D341Med (cell line): ENCODE measurements around the gene SNF8.
"Not testable (repeated sequence)": the region's sequence is repeated elsewhere in the genome, so short reads cannot be mapped to it uniquely, and the experiment has no call there.

Experiments
- DNase-seq: peaks from one replicate; pipeline ENCODE4 v3.0.0; 2012; ENCODE audit warnings: low spot score

Gene SNF8

GRCh38 chr17:48944515-48945260, at the start of gene SNF8:
SNF8 (minus strand) TSS chr17:48944842; CDS start chr17:48944734, 108 bp downstream.
- peak; percentile 100 for DNase-seq

GRCh38 chr17:48993951-48994350, 49.3 kb upstream of the SNF8 start:
- DNase-seq = no peak

GRCh38 chr17:48993305-48993704, 48.7 kb upstream of the SNF8 start:
- no peak for DNase-seq

GRCh38 chr17:48992444-48992843, 47.8 kb upstream of the SNF8 start:
- DNase-seq = no peak

- DNase-seq = no peak
These were observed 46.3 kb upstream of the SNF8 start for GRCh38 chr17:48990882-48991357.

GRCh38 chr17:48989100-48989499, 44.5 kb upstream of the SNF8 start:
- no peak for DNase-seq

- DNase-seq = peak; percentile 19
These were observed 41.0 kb upstream of the SNF8 start for GRCh38 chr17:48985436-48986245.

- no peak for DNase-seq
These were observed 37.4 kb upstream of the SNF8 start for GRCh38 chr17:48981927-48982539.

- DNase-seq = no peak
These were observed 29.2 kb upstream of the SNF8 start for GRCh38 chr17:48973806-48974205.

- DNase-seq = no peak
These were observed 28.1 kb upstream of the SNF8 start for GRCh38 chr17:48972749-48973097.

- no peak for DNase-seq
These were observed 26.4 kb upstream of the SNF8 start for GRCh38 chr17:48970865-48971687.

- peak; percentile 48 for DNase-seq
These were observed 25.6 kb upstream of the SNF8 start for GRCh38 chr17:48970224-48970623.

GRCh38 chr17:48961516-48962233, 17.0 kb upstream of the SNF8 start:
- DNase-seq = no peak

- no peak for DNase-seq
These were observed 16.3 kb upstream of the SNF8 start for GRCh38 chr17:48960834-48961515.

- DNase-seq = no peak
These were observed 9.7 kb upstream of the SNF8 start for GRCh38 chr17:48954300-48954755.

- no peak for DNase-seq
These were observed 8.3 kb upstream of the SNF8 start for GRCh38 chr17:48952904-48953303.

GRCh38 chr17:48951572-48951971, 6.9 kb upstream of the SNF8 start:
- no peak for DNase-seq

- DNase-seq = not testable (repeated sequence)
These were observed 614 bp upstream of the SNF8 start for GRCh38 chr17:48945261-48945651.

GRCh38 chr17:48933035-48933434, 11.6 kb downstream of the SNF8 start:
- no peak for DNase-seq

- DNase-seq = no peak
These were observed 14.2 kb downstream of the SNF8 start for GRCh38 chr17:48930435-48930873.

- no peak for DNase-seq
These were observed 14.9 kb downstream of the SNF8 start for GRCh38 chr17:48929812-48930165.
